Epithelial cell of esophagus (primary cell): ENCODE measurements around the gene GSTO2.
A peak's percentile ranks its signal among the peaks of the same experiment; 100 is the strongest.

Source experiments
- DNase-seq: peaks from one replicate; pipeline ENCODE4 v3.0.0; 2010; ENCODE audit warnings: low read depth
- H3K4me3 ChIP-seq: 2 replicates; pipeline ENCODE4 v1.5.1; 2011; ENCODE audit warnings: mild to moderate bottlenecking, low read length, control low read depth
- CTCF ChIP-seq: IDR thresholded peaks from 2 replicates; pipeline ENCODE4 v1.5.1; 2011; ENCODE audit warnings: low read depth, mild to moderate bottlenecking, low read length, control low read depth, inconsistent platforms; ENCODE audit not compliant: insufficient read depth; ENCODE audit errors: missing control alignments

The GSTO2 gene

DNA sequence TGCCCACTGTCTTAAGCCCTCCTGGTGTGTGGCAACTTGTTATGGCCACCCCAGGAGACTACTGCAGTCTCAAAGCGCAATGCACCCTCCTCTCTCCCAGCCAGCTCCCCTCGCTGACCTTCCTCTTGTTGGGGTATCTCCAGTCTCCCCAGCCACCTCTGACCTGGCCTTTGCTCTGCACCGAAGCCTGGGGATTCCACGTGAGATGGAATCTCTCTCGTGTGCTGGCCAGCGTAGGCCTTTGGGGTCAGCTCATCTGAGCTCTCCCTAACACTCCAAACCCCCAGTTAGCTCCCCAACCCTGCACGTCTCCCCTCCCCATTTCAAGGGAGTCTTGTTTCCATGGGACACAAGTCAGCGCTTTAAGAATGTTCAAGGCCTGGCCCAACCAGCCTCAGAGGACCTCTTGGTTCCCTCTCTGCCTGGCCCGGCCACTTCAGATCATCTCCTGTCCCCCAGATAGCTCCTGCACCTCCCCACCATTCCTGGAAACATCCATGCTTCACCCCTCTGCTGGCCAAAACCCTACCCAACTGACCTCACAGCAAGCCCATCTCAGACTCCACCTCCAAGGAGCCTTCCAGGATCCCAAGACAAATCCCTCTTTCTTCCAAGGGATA is 58.1 kb downstream of the GSTO2 start:
- TF ChIP-seq CTCF, result no peak
- H3K4me3 ChIP-seq, result no peak overlapping the region
- no peak for DNase-seq

DNA sequence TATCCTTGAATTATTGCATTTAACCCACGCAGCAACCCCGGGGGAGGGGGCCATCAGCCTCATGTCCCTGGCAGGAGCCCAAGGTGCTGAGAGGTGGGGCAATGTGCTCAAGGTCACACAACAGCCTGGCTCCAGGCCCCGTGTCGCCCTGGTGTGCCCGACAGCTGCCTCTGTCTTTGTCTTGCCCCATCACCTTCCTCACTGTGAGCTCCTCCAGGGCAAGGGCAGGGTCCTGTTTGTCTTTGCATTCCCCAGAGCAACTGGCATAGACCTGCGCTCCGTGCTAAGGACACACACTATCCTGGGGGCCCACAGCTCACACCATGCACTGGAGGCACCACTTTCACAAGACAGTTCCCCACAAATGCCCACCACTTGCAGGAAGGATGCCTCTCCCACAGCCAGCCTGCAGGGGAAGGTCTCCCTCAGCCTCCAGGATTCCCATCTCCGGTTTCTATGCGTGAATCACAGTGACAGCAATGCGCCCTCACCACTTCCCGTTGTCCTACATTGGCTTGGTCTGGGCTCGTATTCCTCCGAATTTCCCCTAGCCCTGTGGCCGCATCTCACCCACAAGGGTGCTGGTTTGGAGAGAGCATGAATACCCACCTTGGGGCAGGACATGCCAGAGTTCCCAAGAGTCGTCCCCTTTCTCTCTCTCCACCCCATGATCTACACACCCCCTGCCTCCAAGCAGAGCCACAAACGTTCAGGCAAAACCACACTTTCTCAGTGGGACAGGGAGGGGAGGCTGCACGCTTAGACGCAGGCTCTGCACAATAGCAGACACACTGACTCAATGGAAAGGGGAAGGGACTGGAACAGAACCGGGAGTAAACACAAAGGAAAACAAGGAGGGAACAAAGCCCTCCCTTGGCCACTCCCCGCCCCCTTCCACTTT is 59.0 kb downstream of the GSTO2 start:
- peak; percentile 84 for DNase-seq
- peak overlapping the region; percentile 34 for H3K4me3 ChIP-seq
- peak; percentile 29 for TF ChIP-seq CTCF

GRCh38 chr10:104328646-104328895 is 59.6 kb downstream of the GSTO2 start:
- DNase-seq, result no peak
- TF ChIP-seq CTCF, result no peak
- H3K4me3 ChIP-seq, result peak overlapping the region; percentile 34

GRCh38 chr10:104328896-104329710 is 60.1 kb downstream of the GSTO2 start:
- DNase-seq, result peak; percentile 98
- peak overlapping the region; percentile 34 for H3K4me3 ChIP-seq
- no peak for TF ChIP-seq CTCF

GRCh38 chr10:104329735-104330134 is 60.8 kb downstream of the GSTO2 start:
- TF ChIP-seq CTCF, result no peak
- peak; percentile 80 for DNase-seq
- no peak overlapping the region for H3K4me3 ChIP-seq

DNA sequence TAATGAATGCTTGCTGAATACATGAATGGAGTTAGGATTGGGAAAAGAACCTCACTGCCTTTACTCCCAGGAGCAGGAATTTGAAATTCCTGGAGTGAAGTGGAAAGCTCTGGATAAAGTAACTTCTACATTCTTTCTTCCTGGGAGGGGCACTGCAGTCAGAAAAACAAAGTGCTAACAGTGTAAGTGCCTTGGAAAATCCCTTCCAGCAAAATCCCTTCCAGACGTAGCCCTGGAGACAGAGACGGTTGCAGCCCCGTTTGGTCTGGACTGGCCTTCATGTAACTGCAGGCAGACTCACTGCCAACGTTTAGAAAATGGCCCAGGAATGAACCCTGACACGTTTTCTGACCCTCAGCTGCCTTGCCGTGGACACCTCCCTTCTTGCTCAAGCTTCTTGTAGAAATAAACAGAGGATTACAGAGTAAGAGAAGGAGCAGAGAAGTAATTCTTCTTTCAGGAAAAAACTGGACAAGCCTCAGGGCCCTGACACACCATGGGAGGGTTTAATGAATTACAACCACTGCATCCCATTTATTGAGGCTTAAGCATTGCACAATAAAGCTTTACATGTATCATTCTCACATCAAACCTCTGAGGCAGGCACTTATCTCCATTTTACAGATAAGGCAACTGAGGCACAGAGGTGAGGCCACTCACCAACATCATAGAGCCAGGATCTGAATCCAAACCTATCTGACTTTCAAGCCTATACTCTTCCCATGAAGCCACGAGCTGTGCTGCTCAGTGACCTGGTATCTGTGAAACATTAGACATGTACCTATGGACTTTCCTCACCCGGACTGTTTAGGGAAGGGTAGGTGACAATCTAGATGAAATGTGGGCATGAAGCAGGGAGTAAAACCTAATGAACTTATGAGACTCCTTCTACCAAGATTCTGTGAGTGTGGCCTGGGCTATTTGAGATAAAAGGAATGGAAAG is 61.5 kb downstream of the GSTO2 start:
- peak; percentile 84 for DNase-seq
- no peak for TF ChIP-seq CTCF
- H3K4me3 ChIP-seq, result no peak overlapping the region
